ENCODE results near the gene HTR3B. TPM values are rescaled to one million over a fixed set of nuclear protein-coding genes. Genes with fewer than 3 reads are reported as not detected.

Gene HTR3B
- polyA plus RNA-seq, 1 donor (not counting 4 experiments of a cell fraction or from before 2014, with no cell fraction given), result not detected

GRCh38 chr11:113906516-113906915 lies 1.9 kb downstream of the HTR3B start:
- no peaks in the 10 kb centered on the region for H4K20me1 ChIP-seq (ENCODE audit: control insufficient read depth, extremely low read depth, insufficient read depth, low read length)
- H3K4me3 ChIP-seq (ENCODE audit: control insufficient read depth in 2 of 3, extremely low read depth in 1 of 3, insufficient read depth in 2 of 3, low read depth in 1 of 3, low read length in 3 of 3), result no peak overlapping the region
- no peaks in the 10 kb centered on the region for H3K4me1 ChIP-seq (ENCODE audit: control insufficient read depth, extremely low read depth, insufficient read depth, low read length)
- H3K9ac ChIP-seq (ENCODE audit: control insufficient read depth, extremely low read depth, insufficient read depth, low read length), result no peak overlapping the region
- no peaks in the 10 kb centered on the region for H3K9me3 ChIP-seq (ENCODE audit: control insufficient read depth, low read depth, low read length)
- H3K9me1 ChIP-seq (ENCODE audit: control insufficient read depth, extremely low read depth, insufficient read depth, low read length), result no peaks in the 10 kb centered on the region
- no peak overlapping the region for H2AFZ ChIP-seq (ENCODE audit: control insufficient read depth, low read length)
- no peak overlapping the region for H3K27ac ChIP-seq (ENCODE audit: control insufficient read depth, insufficient read depth, low read length)
- H3K27me3 ChIP-seq (ENCODE audit: control insufficient read depth, extremely low read depth, insufficient read depth, low read length), result peaks cover 8% of the 10 kb centered on the region
- dilution Hi-C loops (cut with MboI; ENCODE audit: extremely low pct_ligation_motif_present, low sequenced_read_pairs), result no loop called here
- no peaks in the 10 kb centered on the region for H3K79me2 ChIP-seq (ENCODE audit: control insufficient read depth, insufficient read depth, low read length)
- TF ChIP-seq EZH2 (IDR thresholded peaks at IDR 0.05; ENCODE audit: low read length) (no peak), CTCF (optimal IDR thresholded peaks at IDR 0.05 in 1 of 3, IDR thresholded peaks at IDR 0.05 in 1 of 3, conservative IDR thresholded peaks at IDR 0.05 in 1 of 3; ENCODE audit: extremely low read depth in 1 of 3, insufficient read depth in 2 of 3, low read length in 3 of 3) (no peak)
- no peaks in the 10 kb centered on the region for H3K36me3 ChIP-seq (ENCODE audit: control insufficient read depth in 2 of 2, extremely low read depth in 1 of 2, insufficient read depth in 2 of 2, low read length in 2 of 2)
- DNase-seq (ENCODE audit: low read depth, low spot score), result no peak
- H3K4me2 ChIP-seq (ENCODE audit: control insufficient read depth, extremely low read depth, insufficient read depth, low read depth, low read length), result no peak overlapping the region
- no peak for FAIRE-seq

- FAIRE-seq (no peak), DNase-seq (ENCODE audit: low read depth, low spot score) (no peak)
- H3K79me2 ChIP-seq (ENCODE audit: control insufficient read depth, insufficient read depth, low read length), result no peaks in the 10 kb centered on the region
- H3K4me1 ChIP-seq (ENCODE audit: control insufficient read depth, extremely low read depth, insufficient read depth, low read length), result no peaks in the 10 kb centered on the region
- H3K4me3 ChIP-seq (ENCODE audit: control insufficient read depth in 2 of 3, extremely low read depth in 1 of 3, insufficient read depth in 2 of 3, low read depth in 1 of 3, low read length in 3 of 3), result no peak overlapping the region
- no peaks in the 10 kb centered on the region for H3K9me3 ChIP-seq (ENCODE audit: control insufficient read depth, low read depth, low read length)
- no peaks in the 10 kb centered on the region for H4K20me1 ChIP-seq (ENCODE audit: control insufficient read depth, extremely low read depth, insufficient read depth, low read length)
- H3K27me3 ChIP-seq (ENCODE audit: control insufficient read depth, extremely low read depth, insufficient read depth, low read length), result peaks cover 8% of the 10 kb centered on the region
- no peaks in the 10 kb centered on the region for H3K9me1 ChIP-seq (ENCODE audit: control insufficient read depth, extremely low read depth, insufficient read depth, low read length)
- H3K27ac ChIP-seq (ENCODE audit: control insufficient read depth, insufficient read depth, low read length), result no peak overlapping the region
- dilution Hi-C loops (cut with MboI; ENCODE audit: extremely low pct_ligation_motif_present, low sequenced_read_pairs), result no loop called here
- no peaks in the 10 kb centered on the region for H3K36me3 ChIP-seq (ENCODE audit: control insufficient read depth in 2 of 2, extremely low read depth in 1 of 2, insufficient read depth in 2 of 2, low read length in 2 of 2)
- no peak overlapping the region for H3K4me2 ChIP-seq (ENCODE audit: control insufficient read depth, extremely low read depth, insufficient read depth, low read depth, low read length)
- TF ChIP-seq EZH2 (IDR thresholded peaks at IDR 0.05; ENCODE audit: low read length) (no peak), CTCF (optimal IDR thresholded peaks at IDR 0.05 in 1 of 3, IDR thresholded peaks at IDR 0.05 in 1 of 3, conservative IDR thresholded peaks at IDR 0.05 in 1 of 3; ENCODE audit: extremely low read depth in 1 of 3, insufficient read depth in 2 of 3, low read length in 3 of 3) (no peak)
- no peak overlapping the region for H2AFZ ChIP-seq (ENCODE audit: control insufficient read depth, low read length)
- H3K9ac ChIP-seq (ENCODE audit: control insufficient read depth, extremely low read depth, insufficient read depth, low read length), result no peak overlapping the region
These were observed 2.6 kb downstream of the HTR3B start for GRCh38 chr11:113907152-113907551.

Data from keratinocyte (primary cell).